Urothelium cell line (cell line): ENCODE measurements around the gene PPP4R1.
"Not testable (repeated sequence)": the region's sequence is repeated elsewhere in the genome, so short reads cannot be mapped to it uniquely, and the experiment has no call there.

Experiments
- DNase-seq: peaks from one replicate; pipeline ENCODE4 v3.0.0; 2011; ENCODE audit warnings: low spot score, mixed read lengths
- FAIRE-seq: peaks from 2 replicates; lab custom pipeline; 2011; peaks lifted over from hg19 to GRCh38; lab: Jason Lieb, UNC

The PPP4R1 gene, protein sequence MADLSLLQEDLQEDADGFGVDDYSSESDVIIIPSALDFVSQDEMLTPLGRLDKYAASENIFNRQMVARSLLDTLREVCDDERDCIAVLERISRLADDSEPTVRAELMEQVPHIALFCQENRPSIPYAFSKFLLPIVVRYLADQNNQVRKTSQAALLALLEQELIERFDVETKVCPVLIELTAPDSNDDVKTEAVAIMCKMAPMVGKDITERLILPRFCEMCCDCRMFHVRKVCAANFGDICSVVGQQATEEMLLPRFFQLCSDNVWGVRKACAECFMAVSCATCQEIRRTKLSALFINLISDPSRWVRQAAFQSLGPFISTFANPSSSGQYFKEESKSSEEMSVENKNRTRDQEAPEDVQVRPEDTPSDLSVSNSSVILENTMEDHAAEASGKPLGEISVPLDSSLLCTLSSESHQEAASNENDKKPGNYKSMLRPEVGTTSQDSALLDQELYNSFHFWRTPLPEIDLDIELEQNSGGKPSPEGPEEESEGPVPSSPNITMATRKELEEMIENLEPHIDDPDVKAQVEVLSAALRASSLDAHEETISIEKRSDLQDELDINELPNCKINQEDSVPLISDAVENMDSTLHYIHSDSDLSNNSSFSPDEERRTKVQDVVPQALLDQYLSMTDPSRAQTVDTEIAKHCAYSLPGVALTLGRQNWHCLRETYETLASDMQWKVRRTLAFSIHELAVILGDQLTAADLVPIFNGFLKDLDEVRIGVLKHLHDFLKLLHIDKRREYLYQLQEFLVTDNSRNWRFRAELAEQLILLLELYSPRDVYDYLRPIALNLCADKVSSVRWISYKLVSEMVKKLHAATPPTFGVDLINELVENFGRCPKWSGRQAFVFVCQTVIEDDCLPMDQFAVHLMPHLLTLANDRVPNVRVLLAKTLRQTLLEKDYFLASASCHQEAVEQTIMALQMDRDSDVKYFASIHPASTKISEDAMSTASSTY

DNA sequence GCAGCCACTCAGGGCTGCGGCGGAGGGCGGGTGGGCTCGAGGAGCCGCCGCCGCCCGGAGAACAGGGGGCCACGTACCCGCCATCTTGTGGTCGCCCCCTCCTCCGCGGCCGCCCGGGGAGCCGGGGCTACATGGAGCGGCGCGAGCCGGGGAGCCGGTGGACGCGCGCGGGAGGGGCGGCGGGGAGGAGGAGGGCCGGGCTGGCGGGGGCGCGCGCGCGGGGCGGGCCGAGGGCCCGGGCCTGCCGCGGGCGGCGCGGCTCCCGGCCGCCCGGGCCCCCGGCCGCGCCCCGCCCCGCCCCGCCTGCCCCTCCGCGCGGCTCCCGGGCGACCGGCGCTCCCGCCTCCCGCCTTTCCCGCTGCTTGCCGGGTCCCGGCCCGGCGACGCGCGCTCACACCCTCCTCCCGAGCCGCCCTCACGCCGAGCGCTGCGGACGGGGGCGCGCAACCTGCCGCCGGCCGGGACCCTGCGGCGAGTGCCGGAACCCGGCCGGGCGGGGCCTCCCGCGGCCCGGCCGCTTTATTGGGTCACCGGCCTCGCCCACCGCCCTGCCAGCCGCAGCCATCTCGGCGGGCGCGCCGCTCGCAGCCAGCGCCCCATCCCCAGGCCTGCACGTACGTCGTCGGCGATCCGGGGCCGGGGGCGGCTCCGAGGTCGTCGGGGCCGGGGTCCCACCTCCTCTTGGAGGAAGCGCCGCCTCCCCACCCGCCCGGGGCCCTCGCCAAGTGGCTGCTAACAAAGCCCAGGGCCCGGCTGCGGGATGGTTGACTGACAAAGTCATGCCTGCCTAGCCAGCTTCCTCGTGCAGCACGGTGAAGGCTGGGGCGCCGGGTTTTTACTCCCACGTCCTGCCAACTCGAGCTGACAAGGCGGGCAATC, at the start of gene PPP4R1:
PPP4R1 (minus strand) TSS at position 159 of the 879 bp plus-strand sequence; CDS start at position 84, 75 bp downstream.
- DNase-seq = peak; percentile 96
- peak; percentile 37 for FAIRE-seq

DNA sequence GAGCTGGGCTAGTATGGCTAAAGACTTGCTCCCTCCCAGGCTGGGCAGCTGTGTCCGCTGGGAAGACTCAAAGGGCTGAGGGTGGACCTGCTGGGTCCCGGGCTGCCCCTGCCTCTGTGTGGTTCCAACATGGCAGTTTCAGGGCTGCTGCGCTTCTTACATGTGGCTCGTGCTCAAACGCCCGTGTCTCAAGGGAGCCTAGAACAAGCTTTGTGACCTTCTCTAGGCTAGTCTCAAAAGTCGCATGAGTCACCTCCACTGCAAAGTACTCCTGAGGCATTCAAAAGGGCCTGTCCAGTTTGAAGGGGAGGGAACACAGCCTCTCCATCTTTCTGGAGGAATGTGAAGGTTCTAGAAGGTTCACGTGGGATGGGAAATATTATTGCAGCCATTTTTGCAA, 49.0 kb upstream of the PPP4R1 start:
- no peak for FAIRE-seq

DNA sequence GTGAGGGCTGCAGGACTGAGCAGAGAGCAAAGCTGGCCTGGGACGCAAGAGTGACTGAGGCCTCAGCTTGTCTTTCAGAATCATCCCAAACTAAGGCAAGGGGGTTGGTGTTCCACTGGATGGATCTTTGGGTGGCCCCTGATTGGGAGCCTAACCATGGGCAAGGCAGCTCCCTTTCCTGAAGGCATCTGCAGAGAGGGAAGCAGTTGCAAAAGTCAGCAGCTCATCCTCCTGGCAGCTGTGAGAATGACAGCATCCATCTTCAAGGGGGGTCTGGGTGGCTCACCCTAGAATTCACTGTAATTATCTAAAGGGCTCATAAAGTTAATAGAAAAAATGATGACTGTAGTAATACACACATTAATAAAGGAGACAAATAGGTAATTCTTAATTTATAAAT, 47.2 kb upstream of the PPP4R1 start:
- no peak for FAIRE-seq
- no peak for DNase-seq

More for the DNA sequence above, 49.0 kb upstream of the PPP4R1 start:
- no peak for DNase-seq

DNA sequence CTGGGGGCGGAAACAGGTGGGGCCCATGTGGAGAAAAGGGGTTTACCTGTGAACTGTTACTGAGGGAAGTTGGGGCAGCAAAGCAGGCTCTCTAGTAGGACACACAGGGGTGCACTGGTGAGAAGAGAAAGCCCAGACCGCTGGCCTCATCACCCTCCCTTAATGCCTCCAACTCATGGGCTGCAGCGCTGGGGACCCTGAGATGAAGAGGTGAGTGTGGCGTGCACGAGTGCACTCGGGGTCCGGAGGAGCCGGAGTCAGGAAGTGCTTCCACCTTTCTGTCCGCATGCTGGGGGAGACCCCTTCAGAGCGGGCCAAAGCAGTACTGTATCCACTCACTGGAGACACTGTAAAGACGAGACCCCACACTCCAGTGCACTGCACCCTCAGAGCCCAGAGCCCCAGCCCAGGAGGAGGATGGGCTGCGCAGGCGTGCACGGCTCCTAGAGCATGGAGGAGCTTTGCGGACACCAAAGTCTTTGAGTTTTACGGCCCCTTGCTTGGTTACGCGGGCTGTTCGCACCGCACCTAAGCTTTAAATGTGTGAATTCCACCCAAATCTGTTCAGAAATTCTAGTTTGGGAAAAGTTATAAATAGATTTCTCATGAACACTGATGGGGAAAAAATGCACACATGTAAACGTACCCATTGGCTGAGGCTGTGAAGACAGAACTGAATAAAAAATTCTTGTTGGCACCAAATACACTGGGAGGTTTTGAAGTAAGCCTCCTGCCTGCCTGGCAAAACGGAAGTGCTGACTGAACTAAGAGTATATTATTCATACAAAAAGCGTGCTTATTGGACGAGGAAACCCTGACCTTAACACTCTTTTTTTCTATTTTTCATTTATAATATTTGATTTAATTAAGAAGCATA, 45.4 kb upstream of the PPP4R1 start:
- no peak for FAIRE-seq
- DNase-seq = no peak

DNA sequence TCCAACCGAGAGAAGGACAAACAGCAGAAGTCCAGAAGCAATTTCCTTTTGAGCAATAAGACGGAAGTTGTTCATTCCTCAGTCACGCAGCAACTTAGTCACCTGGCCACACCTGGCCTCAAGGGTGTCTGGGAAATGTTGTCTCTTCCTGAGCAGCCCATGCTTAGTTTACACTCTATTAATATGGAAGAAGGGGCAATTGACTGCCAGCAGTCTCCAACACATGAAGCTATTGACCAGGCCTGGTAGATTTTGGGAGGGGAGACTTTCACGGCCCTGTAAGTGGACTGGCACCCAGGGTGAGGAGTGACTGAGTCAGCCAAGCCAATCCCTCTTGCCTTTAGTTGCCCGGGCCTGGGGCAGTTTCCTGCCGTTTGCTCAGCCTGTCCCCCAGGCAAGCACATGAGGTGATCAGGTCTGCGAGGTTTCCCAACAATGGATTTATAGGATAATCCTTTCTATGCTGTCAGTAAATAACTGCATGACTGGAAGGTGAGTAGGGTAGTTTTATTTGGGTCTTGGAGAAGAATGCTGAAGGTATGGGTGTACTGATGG, 43.8 kb upstream of the PPP4R1 start:
- no peak for DNase-seq

DNA sequence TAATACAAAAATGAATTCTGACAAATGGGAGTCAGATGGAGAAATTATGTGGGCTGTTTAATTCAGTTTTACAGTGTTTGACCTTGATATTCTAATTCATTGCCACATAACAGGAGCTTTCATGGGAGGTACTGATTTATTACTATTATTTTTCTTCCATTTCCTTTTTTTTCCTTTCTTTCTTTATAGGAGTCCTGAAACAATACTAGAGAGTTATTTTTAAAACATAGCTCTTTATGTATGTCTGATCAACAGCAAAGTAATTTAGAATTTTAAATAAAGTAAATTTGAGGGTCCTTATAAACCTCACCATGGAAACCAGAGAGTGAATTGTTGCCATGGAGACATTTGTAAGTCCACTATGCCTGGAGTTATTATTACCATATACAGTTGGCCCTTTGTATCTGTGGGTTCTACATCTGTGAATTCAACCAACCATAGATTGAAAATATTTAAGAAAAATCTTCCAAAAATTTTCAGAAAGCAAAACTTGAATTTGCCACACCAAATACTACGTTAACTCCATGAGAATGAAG, 40.9 kb upstream of the PPP4R1 start:
- DNase-seq (no peak), FAIRE-seq (no peak)

More for the DNA sequence above, 43.8 kb upstream of the PPP4R1 start:
- FAIRE-seq = peak; percentile 27

DNA sequence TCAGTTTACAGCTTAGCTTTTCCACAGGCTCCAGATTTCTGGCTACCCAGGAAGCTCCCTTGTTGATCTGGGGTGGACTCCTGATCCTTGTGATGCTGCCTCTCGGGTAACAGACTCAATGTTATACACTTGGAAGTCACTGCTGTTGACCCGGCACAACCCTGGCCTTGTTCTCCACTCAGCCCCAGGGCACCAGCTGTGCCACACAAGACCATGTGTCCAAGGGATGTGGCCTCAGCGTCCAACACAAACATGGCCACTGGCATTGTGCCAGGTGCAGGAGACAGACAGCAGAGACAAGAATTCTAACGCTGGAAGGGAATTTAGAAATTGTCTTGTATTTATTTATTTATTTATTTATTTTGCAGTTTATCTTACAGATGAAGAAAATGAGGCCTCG, 39.0 kb upstream of the PPP4R1 start:
- DNase-seq (no peak), FAIRE-seq (no peak)

DNA sequence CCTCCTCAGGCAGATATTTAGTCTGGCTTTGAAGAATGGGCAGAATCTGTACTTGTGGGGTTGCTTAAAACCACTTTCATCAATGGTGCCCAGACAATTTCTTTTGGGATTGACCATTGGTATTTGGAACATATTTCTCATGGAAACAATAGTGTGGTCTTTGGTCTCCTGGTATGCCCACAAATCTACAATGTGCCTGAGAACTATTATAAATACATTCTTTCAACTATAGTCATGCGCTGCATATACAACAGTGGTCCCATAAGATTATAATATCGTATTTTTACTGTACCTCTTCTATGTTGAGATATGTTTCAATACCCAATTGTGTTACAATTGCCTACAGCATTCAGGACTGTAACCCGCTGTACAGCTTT, 34.8 kb upstream of the PPP4R1 start:
- DNase-seq = no peak
- peak; percentile 9 for FAIRE-seq

DNA sequence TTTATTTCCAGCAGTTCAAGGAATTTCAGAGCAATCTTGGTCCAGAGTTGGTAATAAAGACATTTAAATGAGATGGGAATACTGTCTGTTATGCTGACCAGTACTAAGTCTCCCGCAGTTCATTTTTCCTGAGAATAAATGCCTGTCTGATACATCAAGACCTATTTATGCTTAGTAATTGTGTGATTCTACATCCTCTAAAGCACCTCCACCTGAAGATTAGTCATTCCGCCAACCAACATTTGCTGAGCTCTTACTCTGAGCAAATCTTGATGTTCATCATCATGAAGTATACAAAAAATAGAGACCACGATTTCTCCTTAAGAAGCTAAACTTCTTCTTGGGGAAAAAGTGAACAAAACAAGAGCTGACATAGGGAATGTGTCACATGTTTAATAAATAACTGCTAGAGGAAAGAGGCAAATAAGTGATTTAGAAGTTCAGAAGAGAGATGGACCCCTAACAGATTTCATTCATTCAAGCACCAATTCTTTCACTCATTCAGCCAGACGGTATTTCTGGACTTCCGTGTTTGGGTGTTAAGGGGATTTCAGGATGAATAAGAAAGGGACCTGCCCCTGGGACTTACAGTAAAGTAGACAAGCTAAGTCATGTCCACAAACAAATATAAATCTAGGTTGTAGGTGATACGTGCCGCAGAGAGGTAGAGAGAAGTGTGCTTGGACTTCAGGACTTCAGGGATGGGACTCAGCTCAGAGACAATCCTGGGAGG, 34.2 kb upstream of the PPP4R1 start:
- FAIRE-seq (no peak), DNase-seq (no peak)

DNA sequence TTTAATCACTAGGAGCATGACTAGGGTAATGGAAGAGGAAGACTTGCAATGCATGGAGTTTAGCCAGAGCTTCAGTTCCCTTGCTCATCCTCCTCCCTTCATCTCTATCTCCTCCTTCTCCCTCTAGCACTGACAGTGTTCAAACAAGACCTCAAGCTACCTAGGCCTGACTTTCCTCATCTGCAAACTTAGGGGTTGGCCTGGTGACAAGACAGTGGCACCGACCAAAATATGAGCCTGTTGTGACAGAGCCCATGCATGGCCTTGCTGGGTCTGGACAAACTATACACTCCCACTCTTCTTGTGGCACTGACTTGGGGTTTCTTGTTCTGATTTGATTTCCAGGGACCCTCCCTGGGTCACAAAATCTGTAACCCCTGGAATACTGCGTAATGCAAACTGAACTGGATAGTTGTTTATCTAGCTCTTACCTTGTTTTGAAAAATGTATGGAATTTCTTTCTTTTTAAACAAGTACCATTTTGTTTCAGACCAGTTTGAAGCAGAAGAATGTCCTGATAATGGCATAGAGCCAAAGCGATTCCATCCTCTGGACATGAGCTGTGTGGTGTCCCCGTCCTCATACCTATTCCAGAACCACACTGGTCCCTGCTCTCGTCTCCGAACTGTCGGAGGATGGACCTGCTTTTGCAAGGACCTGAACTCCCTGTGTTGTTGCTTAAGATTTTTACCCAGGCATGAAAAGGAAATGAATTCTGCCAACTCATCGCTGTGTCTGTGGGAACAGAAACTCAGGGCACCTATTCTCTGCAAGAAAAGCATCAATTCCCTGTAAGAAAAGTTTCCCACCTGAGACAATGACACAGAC, 33.4 kb upstream of the PPP4R1 start:
- DNase-seq (no peak), FAIRE-seq (no peak)

DNA sequence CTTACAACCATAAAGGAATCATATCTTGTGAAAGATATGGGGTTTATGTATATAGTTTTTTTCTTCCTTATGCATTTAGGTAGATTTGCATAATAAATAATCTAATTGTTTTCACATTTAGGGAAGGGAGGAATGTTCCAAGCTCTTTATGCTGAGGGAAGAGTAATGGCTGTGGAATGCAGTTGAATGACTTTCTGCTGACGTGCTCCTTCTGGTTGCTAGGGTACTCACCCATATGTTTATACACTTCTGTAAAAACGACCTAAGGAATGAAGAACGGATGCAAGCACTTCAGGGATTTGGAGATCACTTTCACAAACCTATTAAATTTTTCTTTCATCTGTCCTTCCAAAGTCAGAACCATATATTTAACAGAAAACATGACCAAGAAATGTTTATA, 29.2 kb upstream of the PPP4R1 start:
- FAIRE-seq = peak; percentile 89

DNA sequence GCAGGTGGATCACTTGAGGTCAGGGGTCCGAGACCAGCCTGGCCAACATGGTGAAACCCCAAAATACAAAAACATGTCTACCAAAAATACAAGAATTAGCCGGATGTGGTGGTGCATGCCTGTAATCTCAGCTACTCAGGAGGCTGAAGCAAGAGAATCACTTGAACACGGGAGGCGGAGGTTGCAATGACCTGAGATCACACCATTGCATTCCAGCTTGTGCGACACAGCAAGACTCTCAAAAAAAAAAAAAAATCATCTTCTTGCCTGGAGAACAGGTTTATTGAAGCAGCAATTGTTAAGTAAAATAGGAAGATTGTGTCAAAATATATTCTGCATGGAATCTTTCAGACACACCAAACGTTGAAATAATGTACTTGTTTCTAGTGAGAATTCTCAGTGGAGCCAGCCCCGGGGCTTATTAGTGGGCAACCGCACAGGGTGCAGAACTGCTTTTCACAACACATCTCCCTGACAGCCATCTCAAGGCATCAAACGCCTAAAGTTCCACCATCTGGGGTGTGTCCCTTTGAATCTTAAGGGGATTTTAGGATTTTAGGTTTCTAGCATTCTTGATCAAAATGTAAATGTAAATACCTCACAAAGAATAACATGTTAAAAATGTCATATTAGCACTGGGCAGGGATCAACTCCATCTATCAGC, 28.6 kb upstream of the PPP4R1 start:
- FAIRE-seq (no peak), DNase-seq (no peak)

More for the DNA sequence above, 29.2 kb upstream of the PPP4R1 start:
- peak; percentile 89 for DNase-seq

DNA sequence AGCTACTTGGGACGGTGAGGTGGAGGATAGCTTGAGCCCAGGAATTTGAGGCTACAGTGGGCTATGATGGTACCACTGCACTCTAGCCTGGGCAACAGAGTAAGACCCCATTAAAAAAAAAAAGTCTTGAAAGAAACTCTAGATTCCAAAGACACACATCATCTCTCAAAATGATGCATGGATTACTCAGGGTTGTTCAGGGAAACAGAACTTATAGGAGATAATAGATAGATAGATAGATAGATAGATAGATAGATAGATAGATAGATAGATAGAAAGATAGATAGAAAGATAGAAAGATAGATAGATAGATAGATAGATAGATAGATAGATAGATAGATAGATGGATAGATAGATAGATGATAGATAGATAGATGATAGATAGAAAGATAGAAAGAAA, 26.7 kb upstream of the PPP4R1 start:
- not testable (repeated sequence) for FAIRE-seq, DNase-seq

DNA sequence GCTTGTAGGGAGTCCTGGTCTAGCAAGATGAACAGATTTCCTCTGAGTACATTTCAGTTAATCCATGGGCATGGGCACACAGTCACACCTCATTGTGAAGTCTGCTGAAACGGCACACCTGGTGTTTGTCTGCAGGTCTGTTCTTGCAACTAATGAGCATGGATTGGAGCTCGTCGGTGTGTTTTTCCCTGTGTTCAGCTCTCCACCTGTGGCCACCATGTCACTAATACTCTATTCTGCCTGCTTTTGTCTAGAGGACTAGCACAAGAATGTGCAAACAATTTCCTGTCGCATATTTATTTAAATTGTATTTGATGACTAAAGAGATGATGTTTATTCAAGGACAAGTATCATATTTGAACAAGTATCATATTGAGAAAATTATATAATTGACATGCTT, 24.5 kb upstream of the PPP4R1 start:
- FAIRE-seq = no peak
- DNase-seq = no peak

DNA sequence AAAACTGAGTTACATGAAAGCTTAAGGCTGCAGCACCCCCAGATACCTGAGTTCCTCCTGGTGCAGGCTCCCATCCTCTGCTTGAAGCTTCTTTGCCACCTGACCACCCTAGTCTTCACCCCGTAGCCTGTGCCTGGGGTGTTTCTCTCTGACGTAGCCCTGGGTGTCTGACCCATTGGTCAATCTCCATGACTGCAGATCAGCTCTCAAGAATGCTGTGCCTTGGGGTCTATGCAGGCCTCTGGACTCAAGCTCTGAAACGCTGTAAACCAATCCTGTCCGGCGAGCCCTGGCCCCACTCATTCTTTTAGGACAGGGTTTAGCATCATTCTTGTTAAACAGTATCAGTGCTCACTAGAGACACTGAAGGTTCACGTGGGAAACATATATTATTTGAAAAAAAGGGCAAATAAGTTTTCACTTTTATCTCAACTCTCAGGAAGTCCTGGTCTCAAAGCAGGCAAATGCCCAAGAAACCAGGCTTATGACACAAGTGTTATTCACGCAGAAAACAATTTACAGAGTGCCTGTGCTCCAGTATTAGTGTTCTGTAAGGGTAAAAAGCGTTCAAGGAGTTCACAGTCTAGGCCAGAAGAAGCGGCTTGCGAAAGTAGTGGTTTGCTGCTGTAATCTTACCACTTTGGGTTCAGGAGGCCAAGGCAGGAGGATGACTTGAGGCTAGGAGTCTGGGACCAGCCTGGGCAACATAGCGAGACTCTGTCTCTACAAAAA, 22.8 kb upstream of the PPP4R1 start:
- FAIRE-seq (no peak), DNase-seq (no peak)

DNA sequence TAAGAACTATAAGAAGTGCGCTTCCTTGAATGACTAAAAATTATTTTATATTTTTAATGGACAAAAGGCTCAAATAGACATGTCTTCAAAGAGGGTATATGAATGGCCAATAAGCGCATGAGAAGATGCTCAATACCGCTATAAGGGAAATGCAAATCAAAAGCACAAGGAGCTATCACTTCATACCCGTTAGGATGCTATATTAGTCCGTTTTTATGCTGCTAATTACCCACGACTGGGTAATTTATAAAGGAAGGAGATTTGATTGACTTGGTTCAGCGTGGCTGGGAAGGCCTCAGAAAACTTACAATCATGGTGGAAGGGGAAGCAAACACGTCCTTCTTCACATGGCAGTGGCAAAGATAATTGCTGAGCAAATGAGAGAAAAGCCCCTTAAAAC, 20.5 kb upstream of the PPP4R1 start:
- FAIRE-seq = no peak
- DNase-seq = no peak
